NB4 (cell line): ENCODE results near the gene NTSR2.

Source experiments
- CTCF ChIP-seq: IDR thresholded peaks from one replicate; pipeline ENCODE4 v1.5.1; 2012; ENCODE audit warnings: low read depth, low read length
- MAX ChIP-seq: IDR thresholded peaks from 2 replicates; pipeline ENCODE4 v1.6.1; 2011; ENCODE audit warnings: low read depth, low read length
- POLR2A ChIP-seq: IDR thresholded peaks from 2 replicates; pipeline ENCODE4 v1.6.1; 2011; ENCODE audit warnings: mild to moderate bottlenecking; ENCODE audit not compliant: insufficient read length; ENCODE audit errors: extremely low read depth

GRCh38 chr2:11685906-11686470, 16.0 kb upstream of the NTSR2 start:
- no peak for TF ChIP-seq CTCF
- TF ChIP-seq MAX: no peak
- TF ChIP-seq POLR2A: no peak
